ENCODE measurements around the gene EMP1. TPM values are rescaled to one million over a fixed set of nuclear protein-coding genes. Genes with fewer than 3 reads are reported as not detected.

EMP1 gene
- total RNA-seq, 1 donor from 2014 or later, result 83.3 TPM

DNA sequence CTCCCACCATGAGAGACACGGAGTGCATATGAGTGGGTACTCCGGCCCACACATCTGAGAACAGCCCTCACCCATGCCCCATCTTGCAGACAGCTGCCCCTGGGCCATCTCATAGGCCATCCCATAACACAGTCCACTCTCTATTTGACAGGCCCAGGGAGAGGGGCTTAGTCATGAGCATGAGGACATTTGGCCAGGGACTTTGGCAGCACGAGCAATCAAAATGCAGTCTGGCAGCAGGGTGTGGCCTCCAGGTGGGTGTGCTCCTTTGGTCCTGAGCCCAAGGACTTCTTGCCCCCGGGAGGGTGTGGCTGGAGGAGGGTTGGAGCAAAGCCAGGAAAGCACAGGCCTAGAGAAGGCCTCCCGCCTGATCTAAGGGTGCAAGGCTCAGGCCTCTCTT is 25.6 kb downstream of the EMP1 start:
- peak in 1 of 2 donors; percentile 14 for DNase-seq (ENCODE audit: low read depth in 2 of 2)

DNA sequence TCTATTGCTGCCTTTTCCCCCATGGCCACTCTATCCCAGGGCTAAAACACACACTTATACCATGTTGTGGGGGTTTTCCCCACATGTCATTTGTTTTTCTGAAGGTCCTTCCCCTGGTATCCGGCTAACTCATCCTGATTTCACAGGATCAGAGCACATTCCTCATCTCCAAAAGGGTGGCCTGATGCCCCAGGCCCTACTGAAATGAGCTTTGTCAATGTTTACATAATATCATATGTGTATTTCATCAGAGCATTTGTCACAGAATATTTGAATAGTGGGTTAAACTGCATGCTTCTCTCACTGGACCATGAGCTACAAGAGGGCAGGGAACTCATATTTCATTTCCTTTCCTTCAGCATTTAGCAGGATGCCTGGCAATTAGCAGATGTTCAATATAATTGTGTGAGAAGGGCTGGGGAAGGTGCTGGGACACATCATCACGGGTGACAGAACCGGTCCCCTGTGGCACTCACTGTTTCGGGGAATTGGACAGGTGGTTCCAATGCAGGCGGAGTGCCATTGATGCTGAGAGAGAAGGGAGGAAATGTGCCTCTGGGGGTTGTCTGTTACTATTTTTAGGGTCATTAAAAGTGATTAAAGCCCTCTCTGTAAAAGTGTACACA is 26.8 kb downstream of the EMP1 start:
- peak in 1 of 2 donors; percentile 38 for DNase-seq (ENCODE audit: low read depth in 2 of 2)

DNA sequence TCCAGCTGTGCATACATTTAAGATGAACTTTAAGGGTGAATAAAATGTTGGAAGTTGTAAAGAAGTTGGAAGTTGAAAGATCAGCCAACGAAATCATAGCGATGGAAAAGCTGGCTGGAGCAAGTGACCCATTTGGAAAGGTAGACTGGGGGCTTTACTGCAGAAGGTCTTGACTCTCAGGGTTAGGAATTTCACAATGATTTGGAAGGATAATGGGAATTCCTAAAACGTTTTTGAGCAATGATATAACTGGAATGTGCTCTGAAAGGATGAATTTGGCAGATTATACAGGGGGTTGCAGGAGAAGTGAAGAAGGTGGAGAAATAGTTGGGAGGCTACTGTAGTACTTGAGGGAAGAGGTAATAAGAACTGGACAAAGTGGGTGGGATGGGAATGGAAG is 27.4 kb downstream of the EMP1 start:
- DNase-seq (ENCODE audit: low read depth in 2 of 2), result no peak

DNA sequence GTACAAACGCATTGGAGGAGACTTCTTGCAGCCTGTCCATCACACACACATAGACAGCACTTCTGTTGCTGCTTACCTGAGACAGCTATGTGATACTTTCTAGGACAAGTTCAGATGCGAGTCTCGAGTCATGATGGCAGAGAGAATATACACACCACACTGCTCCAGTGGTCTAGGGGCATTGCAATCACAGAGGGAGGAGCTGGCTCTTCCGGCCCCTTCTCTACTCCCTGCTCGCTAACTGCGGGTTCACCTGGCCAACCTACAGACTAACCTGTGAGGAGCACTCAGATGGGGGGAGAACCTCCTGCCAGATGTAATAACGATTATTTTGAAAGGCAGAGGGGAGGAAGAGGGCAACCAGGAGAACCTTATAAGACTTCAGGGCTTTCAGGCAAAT is 30.7 kb downstream of the EMP1 start:
- no peak for DNase-seq (ENCODE audit: low read depth in 2 of 2)

DNA sequence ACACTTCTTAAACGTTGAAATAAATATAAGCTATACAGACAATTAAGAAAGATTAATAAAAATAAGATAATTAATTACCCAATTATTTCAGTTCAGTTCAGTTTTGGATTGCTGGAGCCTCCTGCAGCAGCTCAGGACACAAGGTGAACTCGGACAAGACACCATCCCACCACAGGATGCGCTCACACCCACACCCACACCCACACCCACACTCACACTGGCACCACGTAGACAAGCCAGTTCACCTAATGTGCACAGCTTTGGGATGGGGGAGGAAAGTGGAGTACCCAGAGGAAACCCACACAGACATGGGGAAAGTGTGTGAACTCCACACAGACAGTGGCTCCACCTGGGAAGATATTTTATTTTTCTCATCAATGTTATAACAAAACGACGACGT is 32.1 kb downstream of the EMP1 start:
- no peak for DNase-seq (ENCODE audit: low read depth in 2 of 2)

DNA sequence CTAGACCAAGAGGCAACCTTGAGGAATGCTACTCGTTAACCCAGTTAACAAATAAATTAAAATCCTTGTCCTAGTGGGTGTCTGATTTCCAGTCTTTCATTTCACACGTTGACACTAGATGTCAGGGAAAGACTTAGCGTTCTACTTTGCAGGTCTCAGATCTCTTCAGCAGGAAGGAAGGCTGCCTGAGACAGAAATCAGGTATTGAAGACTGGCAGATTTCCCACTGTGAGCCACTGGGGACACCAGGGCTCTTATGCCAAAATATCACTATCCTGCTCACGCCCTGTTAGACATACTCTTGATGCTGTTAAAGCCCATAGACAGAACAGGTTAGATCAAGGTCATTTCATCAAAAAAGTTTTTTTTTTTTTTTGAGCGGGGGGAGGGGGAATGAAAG is 33.0 kb downstream of the EMP1 start:
- DNase-seq (ENCODE audit: low read depth in 2 of 2), result no peak

DNA sequence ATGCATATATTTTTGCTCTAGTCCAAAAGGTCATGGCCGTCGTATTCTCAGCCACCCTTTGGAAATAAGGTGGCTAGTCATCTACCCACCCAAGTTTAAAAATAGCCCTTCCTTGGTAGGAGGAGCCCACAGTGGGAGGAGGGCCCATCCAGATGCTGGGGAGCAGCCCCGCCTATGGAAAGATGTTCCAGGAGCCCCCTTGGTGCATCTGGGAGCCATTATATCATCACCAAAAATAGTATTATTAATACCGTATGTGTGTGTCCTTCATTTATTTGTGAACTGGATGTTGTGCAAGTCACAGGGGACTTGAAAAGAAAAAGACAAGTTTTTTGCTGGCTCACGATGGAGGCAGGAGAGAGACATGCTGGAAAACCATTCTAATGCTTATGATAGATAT is 34.0 kb downstream of the EMP1 start:
- DNase-seq (ENCODE audit: low read depth in 2 of 2), result no peak

DNA sequence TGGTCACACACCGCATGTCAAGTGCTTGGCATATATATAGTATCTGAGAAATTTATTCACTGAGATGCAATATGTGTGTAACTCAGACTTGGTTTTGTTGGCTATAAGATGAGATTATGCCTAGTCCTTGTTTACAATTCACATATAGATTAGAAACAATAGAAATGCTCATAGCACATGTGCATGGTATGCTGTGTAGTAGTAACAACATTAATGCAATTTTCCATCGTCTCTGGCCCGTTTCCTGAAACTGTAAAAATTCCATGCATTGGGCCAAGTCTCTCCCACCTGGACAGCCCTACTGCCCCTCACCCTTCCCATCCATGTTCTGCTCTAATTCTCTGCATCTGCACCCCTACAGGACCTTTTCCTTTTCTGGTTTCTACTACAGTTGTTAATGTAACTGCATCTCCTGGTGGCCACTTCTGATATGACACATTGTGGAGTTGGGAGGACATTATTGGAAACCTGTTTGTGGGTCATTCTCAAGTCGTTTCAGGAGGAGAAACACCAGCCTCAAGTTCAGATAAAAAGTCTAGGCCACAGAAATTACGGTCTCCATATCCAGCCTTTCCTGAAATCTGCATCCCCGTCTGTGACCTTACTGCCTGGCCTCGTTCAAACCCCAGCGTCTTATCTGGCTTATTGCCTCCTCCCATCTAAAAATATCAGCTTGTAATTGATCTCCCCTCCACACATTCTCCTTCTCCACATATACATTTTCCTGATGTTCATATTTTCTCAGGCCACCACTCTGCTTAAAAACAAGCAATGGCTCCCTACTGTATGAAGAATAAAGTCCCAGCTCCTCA is 37.5 kb downstream of the EMP1 start:
- peak; percentile 77 to 79 for DNase-seq (ENCODE audit: low read depth in 2 of 2)

DNA sequence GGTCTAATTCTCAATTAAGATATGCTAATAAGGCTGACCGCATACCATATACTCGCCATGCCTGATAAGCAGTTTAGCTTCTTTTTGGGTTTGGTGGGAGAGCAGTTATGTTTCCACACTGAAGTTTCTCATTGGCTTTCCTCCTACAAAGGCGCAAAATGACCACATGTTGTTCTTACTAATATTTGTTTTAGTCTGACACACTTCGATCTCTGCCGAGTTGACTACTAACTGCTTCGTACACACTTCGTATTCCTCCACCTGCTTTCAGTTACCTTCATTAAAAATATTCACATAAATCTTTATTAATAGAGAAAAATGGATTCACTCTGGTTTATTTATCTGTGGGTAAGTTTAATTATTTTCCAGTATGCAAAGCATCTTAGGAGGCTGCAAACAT is 41.7 kb downstream of the EMP1 start:
- DNase-seq (ENCODE audit: low read depth in 2 of 2), result no peak

DNA sequence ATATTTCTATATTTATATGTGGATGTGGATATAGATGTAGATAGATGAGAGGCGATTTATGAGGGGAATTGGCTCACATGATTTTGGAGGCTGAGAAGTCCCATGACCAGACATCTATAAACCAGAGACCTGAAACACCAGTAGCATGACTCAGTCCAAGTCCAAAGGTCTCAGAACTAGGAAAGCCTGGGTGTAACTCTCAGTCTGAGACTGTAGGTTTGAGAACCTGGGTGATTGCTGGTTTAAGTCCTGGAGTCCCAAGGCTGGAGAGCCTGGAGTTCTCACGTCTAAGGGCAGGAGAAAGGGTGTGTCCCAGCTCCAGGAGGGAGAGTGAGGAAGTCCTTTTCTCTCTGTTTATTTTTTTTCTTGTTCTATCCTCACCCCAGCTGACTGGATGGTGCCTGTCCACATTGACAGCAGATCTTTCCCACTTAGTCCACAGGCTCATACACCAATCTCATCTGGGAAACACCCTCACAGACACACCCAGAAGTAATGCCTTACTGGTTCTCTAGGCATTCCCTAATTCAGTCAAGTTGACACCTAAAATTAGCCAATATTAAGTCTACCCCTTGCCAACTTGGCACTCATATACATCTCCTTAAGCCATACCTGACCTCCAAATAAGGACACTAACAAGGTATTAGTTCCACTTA is 45.4 kb downstream of the EMP1 start:
- DNase-seq (ENCODE audit: low read depth in 2 of 2), result no peak

DNA sequence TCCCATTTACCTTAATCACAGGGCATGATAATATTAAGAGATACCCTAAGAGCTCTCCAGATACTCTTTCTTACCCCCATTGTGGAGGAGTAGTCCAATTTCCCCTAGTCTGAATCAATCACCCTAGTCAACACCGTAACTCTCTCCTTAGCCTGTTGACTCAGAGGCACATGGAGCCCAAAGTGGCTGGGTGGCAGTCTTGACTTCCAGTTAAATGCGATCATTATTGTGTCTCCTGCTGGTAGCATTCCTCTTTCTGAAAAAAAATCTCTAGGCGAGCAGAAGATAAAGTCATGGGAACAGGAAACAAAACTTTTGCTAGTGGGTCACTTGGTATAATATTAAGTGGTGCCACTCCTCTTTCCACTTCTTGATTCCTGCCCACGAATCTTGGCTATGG is 46.4 kb downstream of the EMP1 start:
- DNase-seq (ENCODE audit: low read depth in 2 of 2), result no peak

DNA sequence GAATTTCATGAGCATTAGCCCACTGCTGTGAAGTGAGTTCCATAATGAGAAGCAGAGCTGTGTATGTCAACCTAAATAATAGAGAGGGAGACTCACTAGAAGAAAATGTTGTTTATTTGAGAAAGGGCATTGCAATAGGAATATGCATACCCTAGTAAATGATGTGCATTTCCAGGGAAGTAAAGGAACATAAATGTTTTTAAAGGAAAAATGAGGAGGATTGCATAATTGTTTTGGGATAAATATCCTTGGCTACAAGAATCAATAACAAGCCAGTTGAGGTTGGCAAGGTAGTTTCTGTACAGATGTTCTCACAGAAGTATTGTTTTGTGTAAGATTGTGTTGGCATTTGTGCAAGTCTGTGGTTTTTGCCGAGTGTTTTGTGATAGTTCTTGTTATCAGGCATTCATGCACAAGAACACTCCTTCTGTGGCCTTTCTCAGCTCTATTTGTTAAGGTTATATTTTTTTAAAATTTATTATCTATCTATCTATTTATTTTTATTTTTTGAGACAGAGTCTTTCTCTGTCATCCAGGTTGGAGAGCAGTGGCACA is 47.1 kb downstream of the EMP1 start:
- no peak for DNase-seq (ENCODE audit: low read depth in 2 of 2)

DNA sequence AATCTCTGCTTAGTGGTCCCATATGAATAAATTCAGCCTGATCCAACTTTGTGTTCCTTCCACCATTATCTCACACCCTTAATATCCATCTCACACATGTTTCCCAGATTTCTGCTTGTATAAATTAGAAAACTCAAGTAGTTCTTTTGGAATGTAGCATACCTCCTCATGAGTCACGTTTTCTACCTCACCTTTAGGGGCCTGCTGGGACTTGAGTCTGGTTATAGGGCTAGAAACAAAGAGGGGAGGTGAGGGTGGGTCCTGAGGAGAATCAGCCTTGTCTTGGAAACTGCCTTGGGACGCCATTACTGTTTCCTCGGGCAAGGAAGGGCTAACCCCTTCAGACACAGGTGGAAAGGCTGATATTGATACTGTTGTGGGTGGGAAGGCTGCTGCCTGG is 51.1 kb downstream of the EMP1 start:
- DNase-seq (ENCODE audit: low read depth in 2 of 2), result no peak

DNA sequence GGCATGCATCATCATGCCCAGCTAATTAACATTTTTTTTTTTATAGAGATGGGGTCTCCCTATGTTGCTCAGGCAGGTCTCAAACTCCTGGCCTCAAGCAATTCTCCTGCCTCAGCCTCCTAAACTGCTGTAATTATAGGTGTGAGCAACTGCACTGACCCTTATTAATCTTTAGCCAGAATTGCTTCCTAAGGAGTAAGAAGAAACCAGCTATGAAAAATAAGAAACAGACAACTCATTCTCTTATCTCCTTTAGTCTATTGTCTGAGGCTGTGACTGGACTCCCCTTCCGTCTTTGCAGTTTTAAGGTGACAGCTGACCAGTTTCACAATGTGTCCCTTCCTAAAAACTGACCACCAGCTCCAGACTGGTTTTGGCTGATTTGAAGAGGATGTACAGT is 52.4 kb downstream of the EMP1 start:
- DNase-seq (ENCODE audit: low read depth in 2 of 2), result no peak

DNA sequence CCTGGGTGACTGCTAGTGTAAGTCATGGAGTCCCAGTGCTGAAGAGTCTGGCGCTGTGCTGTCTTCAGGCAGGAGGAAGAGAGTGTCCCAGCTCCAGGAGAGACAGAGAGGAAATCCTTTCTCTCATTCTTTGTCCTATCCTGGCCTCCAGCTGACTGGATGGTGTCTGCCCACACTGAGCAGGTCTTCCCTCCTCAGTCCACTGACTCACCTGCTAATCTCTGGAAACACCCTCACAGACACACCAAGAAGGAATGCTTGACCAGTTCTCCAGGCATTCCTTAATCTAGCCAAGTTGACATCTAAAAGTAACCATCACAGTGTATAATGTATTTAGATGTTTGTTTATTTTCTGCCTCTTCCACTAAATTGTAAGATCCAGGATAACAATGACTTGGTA is 53.9 kb downstream of the EMP1 start:
- DNase-seq (ENCODE audit: low read depth in 2 of 2), result no peak

DNA sequence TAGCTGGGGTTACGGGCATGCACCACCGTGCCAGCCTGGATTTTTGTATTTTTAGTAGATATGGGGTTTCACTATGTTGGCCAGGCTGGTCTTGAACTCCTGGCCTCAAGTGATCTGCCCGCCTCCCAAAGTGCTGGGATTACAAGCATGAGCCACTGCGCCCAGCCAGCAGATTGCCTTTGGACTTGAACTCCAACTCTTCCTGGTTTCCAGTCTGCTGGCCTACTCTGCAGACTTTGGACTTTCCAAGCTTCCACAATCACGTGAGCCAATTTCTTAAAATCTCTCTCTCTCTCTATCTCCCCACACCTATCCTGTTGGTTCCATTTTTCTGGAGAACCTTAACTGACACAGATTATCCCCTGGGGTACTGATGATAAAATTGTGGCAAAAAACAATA is 55.0 kb downstream of the EMP1 start:
- DNase-seq (ENCODE audit: low read depth in 2 of 2), result no peak

DNA sequence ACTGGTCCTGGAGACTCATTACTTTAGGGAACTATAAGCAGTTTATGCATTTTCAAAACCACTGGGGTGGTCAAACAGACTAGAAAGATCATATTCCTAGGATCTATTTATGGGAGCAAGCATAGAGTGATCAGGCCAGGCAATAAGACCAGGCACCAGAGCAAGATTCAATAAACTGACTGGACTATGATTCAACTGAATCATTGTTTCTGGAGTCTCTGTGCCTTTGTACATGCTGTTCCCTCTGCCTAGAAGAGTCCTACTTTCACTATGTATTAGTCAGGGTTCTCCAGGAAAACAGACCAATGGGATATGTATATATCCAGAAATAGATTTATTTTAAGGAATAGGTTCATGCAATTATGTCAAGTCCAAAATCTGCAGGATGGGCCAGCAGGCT is 55.5 kb downstream of the EMP1 start:
- DNase-seq (ENCODE audit: low read depth in 2 of 2), result no peak

DNA sequence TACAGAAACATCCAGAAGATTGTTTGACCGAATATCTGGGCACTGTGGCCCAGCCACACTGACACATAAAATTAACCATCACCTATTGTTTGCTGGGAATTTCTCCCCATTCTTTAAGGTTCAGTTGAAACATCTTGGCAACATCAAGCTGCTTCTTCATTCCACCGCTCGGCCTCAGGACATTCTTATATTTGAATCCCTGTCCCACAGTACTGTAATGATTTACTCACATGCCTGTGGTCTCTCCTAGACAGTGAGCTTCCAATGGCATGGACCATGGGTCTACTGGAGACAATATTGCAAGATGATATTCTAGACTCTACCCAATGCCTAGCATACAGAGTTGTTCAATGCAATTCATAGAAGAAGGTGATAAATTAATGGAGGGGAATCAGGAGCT is 56.1 kb downstream of the EMP1 start:
- DNase-seq (ENCODE audit: low read depth in 2 of 2), result no peak

DNA sequence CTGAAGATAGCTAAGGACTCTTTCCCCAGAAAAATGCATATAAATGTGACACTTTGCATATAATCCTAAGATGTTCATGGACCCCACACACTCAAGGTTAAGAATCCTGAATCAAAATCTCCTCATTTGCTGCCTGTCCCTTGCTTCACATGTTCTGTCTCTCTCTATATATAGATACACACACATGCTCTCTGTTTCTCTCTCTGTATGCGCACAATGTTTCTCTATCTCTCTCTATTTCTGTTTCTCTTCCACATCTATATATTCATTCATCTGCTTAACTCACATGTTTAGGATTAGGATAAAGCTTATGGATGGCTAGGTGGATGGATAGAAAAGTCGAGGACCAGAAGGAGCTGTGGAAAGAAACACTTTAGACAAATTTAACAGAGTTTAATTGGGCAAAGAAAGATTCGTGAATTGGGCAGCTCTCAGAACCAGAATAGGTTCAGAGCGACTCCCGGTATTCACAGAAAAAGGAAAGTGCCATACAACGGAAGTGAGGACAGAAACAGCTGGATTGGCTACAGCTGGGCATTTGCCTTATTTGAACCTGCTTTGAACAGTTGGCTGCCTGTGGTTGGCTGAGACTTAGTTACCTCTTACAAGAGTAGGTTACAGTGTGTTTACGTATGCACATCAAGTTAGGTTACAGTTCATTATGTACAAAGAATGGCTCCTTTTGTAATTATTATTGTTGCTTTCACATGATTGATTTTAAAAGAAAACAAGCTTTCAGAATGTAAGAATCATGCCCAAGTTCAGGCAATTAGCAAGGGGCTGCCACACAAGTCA is 57.6 kb downstream of the EMP1 start:
- no peak for DNase-seq (ENCODE audit: low read depth in 2 of 2)

DNA sequence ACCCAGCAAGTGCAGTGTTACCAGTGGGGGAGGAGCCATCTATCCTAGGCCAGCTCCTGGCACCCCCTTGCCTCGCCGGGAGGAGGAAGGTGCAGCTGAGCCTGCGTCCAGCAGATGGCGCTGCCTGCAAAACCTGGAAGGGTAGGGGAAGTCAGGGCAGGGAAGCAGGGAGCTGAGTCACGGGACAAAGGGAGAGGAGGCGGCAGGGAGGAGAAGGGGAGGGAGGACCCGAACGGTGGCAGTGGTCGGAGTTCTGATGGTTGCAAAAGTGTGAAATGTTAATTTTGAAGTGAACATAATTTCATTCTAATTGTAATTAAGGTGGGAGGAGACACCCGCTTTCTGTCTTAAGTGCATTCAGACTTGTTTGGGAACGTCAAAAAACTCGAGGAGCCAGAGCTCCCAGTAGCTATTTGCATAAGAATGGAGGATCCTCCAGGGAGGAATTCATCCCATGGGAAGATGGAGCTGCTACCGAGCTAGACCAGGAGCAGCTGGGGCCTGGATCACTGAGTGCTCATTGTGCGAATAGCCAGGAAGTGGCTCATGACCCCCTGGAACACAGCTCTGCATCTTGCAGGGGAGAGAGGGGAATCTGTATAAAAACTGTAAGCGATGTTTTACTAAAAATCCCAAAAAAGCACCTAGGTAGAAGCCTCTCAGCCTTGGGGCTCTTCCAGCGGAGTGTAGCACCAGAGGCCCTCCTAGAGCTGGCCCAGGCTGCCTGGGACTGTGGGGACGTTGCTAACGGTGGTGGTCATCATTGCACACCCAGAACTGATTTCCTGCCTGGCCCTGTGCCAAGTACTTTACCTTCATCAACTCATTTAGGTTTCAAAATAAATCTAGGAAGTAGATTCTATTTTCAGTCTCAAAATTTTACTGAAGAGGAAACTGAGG is 59.5 kb downstream of the EMP1 start:
- DNase-seq (ENCODE audit: low read depth in 2 of 2), result peak; percentile 95 to 96

DNA sequence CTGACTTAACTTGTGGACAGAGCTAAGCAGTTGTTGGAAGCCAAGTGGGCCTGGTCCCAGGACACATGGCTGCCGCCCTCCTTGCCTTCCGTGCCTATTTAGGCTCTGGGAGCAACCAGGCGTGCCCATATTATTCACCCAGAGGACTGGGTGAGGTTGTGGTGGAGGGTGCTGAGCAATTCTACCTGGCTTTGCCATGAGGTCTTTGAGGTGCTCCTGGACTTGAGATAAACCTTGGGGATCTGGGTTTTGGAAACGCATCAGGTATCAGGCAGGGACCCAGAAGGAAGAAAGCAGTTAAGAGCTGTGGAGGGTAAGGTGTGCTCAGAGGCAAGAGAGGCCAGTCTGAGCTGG is 60.1 kb downstream of the EMP1 start:
- no peak for DNase-seq (ENCODE audit: low read depth in 2 of 2)
